Smooth muscle cell (in vitro differentiated cells): ENCODE measurements around the gene GPR180. TPM values are rescaled to one million over a fixed set of nuclear protein-coding genes. Genes with fewer than 3 reads are reported as not detected.

Source experiments
- DNase-seq: peaks from one replicate; lab custom pipeline; 2025; ENCODE audit not compliant: unreplicated experiment; lab: John Stamatoyannopoulos, UW
- H2AFZ ChIP-seq: fragments of 200-600 bp; sonication (generic); 2 replicates; pipeline ENCODE4 v1.6.0; 2016; ENCODE audit warnings: antibody characterized with exemption, low read depth, mild to moderate bottlenecking
- H3F3A ChIP-seq: fragments of 200-600 bp; sonication (generic); 2 replicates; pipeline ENCODE4 v1.6.0; 2017; ENCODE audit warnings: antibody characterized with exemption, low read depth
- H3K27ac ChIP-seq: fragments of 200-600 bp; sonication (generic); 2 replicates; pipeline ENCODE4 v1.5.1; 2016; ENCODE audit warnings: low read depth, mild to moderate bottlenecking
- H3K27me3 ChIP-seq: fragments of 200-600 bp; sonication (generic); 2 replicates; pipeline ENCODE4 v1.6.1; 2016; ENCODE audit warnings: low read depth, mild to moderate bottlenecking
- H3K36me3 ChIP-seq: fragments of 200-600 bp; sonication (generic); 2 replicates; pipeline ENCODE4 v1.5.1; 2016; ENCODE audit warnings: low read depth
- H3K4me1 ChIP-seq: fragments of 200-600 bp; sonication (generic); 2 replicates; pipeline ENCODE4 v1.5.1; 2016; ENCODE audit warnings: low read depth
- H3K4me2 ChIP-seq: fragments of 200-600 bp; sonication (generic); 2 replicates; pipeline ENCODE4 v1.6.0; 2016; ENCODE audit warnings: mild to moderate bottlenecking
- H3K4me3 ChIP-seq: fragments of 200-600 bp; sonication (generic); 2 replicates; pipeline ENCODE4 v1.5.1; 2016; ENCODE audit warnings: mild to moderate bottlenecking
- H3K79me2 ChIP-seq: fragments of 200-600 bp; sonication (generic); 2 replicates; pipeline ENCODE4 v1.6.0; 2016; ENCODE audit warnings: low read depth, mild to moderate bottlenecking
- H3K9ac ChIP-seq: fragments of 200-600 bp; sonication (generic); 2 replicates; pipeline ENCODE4 v1.6.0; 2016; ENCODE audit warnings: low read depth
- H3K9me3 ChIP-seq: fragments of 200-600 bp; sonication (generic); replicated peaks from 2 replicates; pipeline ENCODE4 v1.5.1; 2016; ENCODE audit warnings: low read depth
- H4K20me1 ChIP-seq: fragments of 200-600 bp; sonication (generic); 2 replicates; pipeline ENCODE4 v1.6.0; 2016; ENCODE audit warnings: low read depth
- WGBS: methylation state at CpG from one replicate; pipeline ENCODE4 v1.1.7; 2016; ENCODE audit warnings: low lambda C conversion rate; 5-methylcytosine and 5-hydroxymethylcytosine counted together
- polyA plus RNA-seq: library from polyadenylated mRNA; unstranded; fragments of >200 nt; fragmentation: Nextera tagmentation; extraction: Ambion mirVana; gene quantifications from 2 replicates; pipeline ENCODE4 v1.2.1, GENCODE V29; 2016
- total RNA-seq: library from RNA; depleted of rRNA; stranded (reverse); fragments of >200 nt; gene quantifications from 2 replicates; pipeline ENCODE4 v1.2.3, GENCODE V29; 2014
- TF ChIP-seq, protein P1 (sequence below): fragments of 200-600 bp; sonication (generic); IDR thresholded peaks from 2 replicates; pipeline ENCODE4 v1.5.1; 2017; ENCODE audit warnings: borderline replicate concordance, mild to moderate bottlenecking, antibody characterized with exemption; ENCODE audit not compliant: insufficient read depth, poor library complexity, severe bottlenecking

The GPR180 gene
- total and polyA plus RNA-seq, 2 experiments from 2014 or later = 10.8 to 25.0 TPM

DNA sequence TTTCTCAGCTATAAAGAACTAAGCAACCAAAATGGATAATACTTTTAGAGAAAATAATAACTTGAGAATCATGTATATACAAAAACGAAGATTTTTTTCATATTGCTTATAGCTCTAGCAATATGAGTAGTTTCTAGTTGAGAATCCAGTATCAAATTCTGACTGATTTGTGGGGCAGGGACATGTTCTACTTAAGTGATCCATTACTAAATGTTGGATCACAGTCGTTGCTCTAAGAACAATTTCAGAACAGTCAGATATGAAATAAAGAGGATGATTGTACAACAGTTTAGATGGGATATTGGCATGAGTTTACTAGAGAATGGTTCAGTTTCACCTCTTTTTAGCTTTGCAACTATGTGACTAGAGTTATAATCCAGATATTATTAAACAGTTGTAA lies 70.7 kb downstream of the GPR180 start:
- Histone ChIP-seq H4K20me1 (no peaks in the 10 kb centered on the region), H2AFZ (no peak overlapping the region), H3K79me2 (no peaks in the 10 kb centered on the region), H3K4me1 (peaks cover 3% of the 10 kb centered on the region), H3K27ac (no peak overlapping the region), H3K27me3 (peaks cover 39% of the 10 kb centered on the region), H3K9ac (no peak overlapping the region), H3F3A (no peaks in the 10 kb centered on the region), H3K4me2 (no peak overlapping the region), H3K36me3 (no peaks in the 10 kb centered on the region), H3K9me3 (no peaks in the 10 kb centered on the region), H3K4me3 (no peak overlapping the region)
- no peak for DNase-seq
- WGBS = 89% methylated on average over 2 of the region's 2 CpGs
- TF ChIP-seq, protein P1, sequence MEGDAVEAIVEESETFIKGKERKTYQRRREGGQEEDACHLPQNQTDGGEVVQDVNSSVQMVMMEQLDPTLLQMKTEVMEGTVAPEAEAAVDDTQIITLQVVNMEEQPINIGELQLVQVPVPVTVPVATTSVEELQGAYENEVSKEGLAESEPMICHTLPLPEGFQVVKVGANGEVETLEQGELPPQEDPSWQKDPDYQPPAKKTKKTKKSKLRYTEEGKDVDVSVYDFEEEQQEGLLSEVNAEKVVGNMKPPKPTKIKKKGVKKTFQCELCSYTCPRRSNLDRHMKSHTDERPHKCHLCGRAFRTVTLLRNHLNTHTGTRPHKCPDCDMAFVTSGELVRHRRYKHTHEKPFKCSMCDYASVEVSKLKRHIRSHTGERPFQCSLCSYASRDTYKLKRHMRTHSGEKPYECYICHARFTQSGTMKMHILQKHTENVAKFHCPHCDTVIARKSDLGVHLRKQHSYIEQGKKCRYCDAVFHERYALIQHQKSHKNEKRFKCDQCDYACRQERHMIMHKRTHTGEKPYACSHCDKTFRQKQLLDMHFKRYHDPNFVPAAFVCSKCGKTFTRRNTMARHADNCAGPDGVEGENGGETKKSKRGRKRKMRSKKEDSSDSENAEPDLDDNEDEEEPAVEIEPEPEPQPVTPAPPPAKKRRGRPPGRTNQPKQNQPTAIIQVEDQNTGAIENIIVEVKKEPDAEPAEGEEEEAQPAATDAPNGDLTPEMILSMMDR = no peak

- Histone ChIP-seq H3K9me3 (no peaks in the 10 kb centered on the region), H3K4me2 (no peak overlapping the region), H4K20me1 (no peaks in the 10 kb centered on the region), H3K79me2 (no peaks in the 10 kb centered on the region), H3K36me3 (no peaks in the 10 kb centered on the region), H3K9ac (no peak overlapping the region), H3F3A (no peaks in the 10 kb centered on the region), H3K27me3 (peaks cover 47% of the 10 kb centered on the region), H3K4me1 (peaks cover 12% of the 10 kb centered on the region), H3K4me3 (no peak overlapping the region), H3K27ac (peak overlapping the region; percentile 22), H2AFZ (no peak overlapping the region)
- 39% methylated on average over 5 of the region's 5 CpGs for WGBS
- DNase-seq = no peak
- TF ChIP-seq, protein P1 = no peak
Measured at GRCh38 chr13:94673851-94674250, 72.2 kb downstream of the GPR180 start.

GRCh38 chr13:94674609-94675348 lies 73.1 kb downstream of the GPR180 start:
- no peak overlapping the region for H3K4me3 ChIP-seq
- TF ChIP-seq, protein P1 = peak; percentile 82
- no peak overlapping the region for H2AFZ ChIP-seq
- H3K4me2 ChIP-seq = no peak overlapping the region
- no peaks in the 10 kb centered on the region for H3K36me3 ChIP-seq
- peaks cover 47% of the 10 kb centered on the region for H3K27me3 ChIP-seq
- no peak for DNase-seq
- no peaks in the 10 kb centered on the region for H3F3A ChIP-seq
- no peak overlapping the region for H3K9ac ChIP-seq
- H3K4me1 ChIP-seq = peaks cover 12% of the 10 kb centered on the region
- H3K9me3 ChIP-seq = no peaks in the 10 kb centered on the region
- no peak overlapping the region for H3K27ac ChIP-seq
- 31% methylated on average over 5 of the region's 5 CpGs for WGBS
- H4K20me1 ChIP-seq = no peaks in the 10 kb centered on the region
- no peaks in the 10 kb centered on the region for H3K79me2 ChIP-seq

DNA sequence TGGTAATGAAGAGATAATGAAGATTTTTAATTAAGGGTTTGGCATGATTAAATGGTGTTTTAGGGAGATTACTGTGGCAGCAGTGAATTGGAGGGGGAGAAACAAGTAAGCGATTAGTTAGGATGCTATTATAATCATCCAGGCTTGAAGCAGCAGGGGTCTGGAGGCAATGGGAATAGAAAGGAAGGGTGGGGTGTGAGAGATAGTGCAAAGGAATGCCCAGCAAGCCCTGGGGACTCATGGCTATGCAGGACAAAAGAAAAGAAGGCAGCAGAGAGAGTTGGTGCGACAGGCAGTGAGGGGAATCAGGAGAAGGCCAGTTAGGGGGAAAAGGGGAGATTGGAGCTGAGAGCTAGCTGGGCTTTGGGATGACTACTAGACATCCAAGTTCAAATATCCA lies 76.1 kb downstream of the GPR180 start:
- H3K4me3 ChIP-seq = no peak overlapping the region
- TF ChIP-seq, protein P1 = no peak
- no peak overlapping the region for H2AFZ ChIP-seq

More for the DNA sequence above, 76.1 kb downstream of the GPR180 start:
- H3K4me1 ChIP-seq = peaks cover 12% of the 10 kb centered on the region
- no peaks in the 10 kb centered on the region for H3K9me3 ChIP-seq
- H4K20me1 ChIP-seq = no peaks in the 10 kb centered on the region
- no peak overlapping the region for H3K27ac ChIP-seq
- peaks cover 36% of the 10 kb centered on the region for H3K27me3 ChIP-seq
- no peak for DNase-seq
- H3F3A ChIP-seq = no peaks in the 10 kb centered on the region
- H3K4me2 ChIP-seq = no peak overlapping the region
- no peaks in the 10 kb centered on the region for H3K79me2 ChIP-seq
- H3K9ac ChIP-seq = no peak overlapping the region
- 83% methylated on average over 2 of the region's 2 CpGs for WGBS
- no peaks in the 10 kb centered on the region for H3K36me3 ChIP-seq
